Measurements from ENCODE around the gene TACR1.

TACR1 gene

GRCh38 chr2:75047992-75048625 is 151.2 kb downstream of the TACR1 start:
- H3K4me3 ChIP-seq (ENCODE audit: low read depth, low read length) = no peak overlapping the region
- no peak for DNase-seq

GRCh38 chr2:75047189-75047991 is 151.9 kb downstream of the TACR1 start:
- H3K36me3 ChIP-seq = no peaks in the 10 kb centered on the region
- DNase-seq = no peak

More at GRCh38 chr2:75047992-75048625, 151.2 kb downstream of the TACR1 start:
- TF ChIP-seq CTCF (IDR thresholded peaks at IDR 0.05; ENCODE audit: low read depth, low read length) = no peak
- Histone ChIP-seq H3K27me3 (no peaks in the 10 kb centered on the region), H3K36me3 (no peaks in the 10 kb centered on the region), H3K9me3 (no peaks in the 10 kb centered on the region), H3K4me1 (no peaks in the 10 kb centered on the region)

GRCh38 chr2:75045526-75046050 is 153.7 kb downstream of the TACR1 start:
- no peak for TF ChIP-seq CTCF (IDR thresholded peaks at IDR 0.05; ENCODE audit: low read depth, low read length)
- no peak overlapping the region for H3K4me3 ChIP-seq (ENCODE audit: low read depth, low read length)
- H3K9me3 ChIP-seq = no peaks in the 10 kb centered on the region
- no peaks in the 10 kb centered on the region for H3K27me3 ChIP-seq
- no peak for DNase-seq
- H3K36me3 ChIP-seq = no peaks in the 10 kb centered on the region
- H3K4me1 ChIP-seq = no peaks in the 10 kb centered on the region

More at GRCh38 chr2:75047189-75047991, 151.9 kb downstream of the TACR1 start:
- H3K4me3 ChIP-seq (ENCODE audit: low read depth, low read length) = no peak overlapping the region
- no peak for TF ChIP-seq CTCF (IDR thresholded peaks at IDR 0.05; ENCODE audit: low read depth, low read length)
- H3K9me3 ChIP-seq = no peaks in the 10 kb centered on the region
- no peaks in the 10 kb centered on the region for H3K27me3 ChIP-seq
- H3K4me1 ChIP-seq = no peaks in the 10 kb centered on the region

- H3K9me3 ChIP-seq = no peaks in the 10 kb centered on the region
- TF ChIP-seq CTCF (IDR thresholded peaks at IDR 0.05; ENCODE audit: low read depth, low read length) = no peak
- no peak for DNase-seq
- no peaks in the 10 kb centered on the region for H3K4me1 ChIP-seq
- H3K27me3 ChIP-seq = no peaks in the 10 kb centered on the region
- no peak overlapping the region for H3K4me3 ChIP-seq (ENCODE audit: low read depth, low read length)
- no peaks in the 10 kb centered on the region for H3K36me3 ChIP-seq
These were observed 155.0 kb downstream of the TACR1 start for GRCh38 chr2:75044291-75044690.

- Histone ChIP-seq H3K36me3 (no peaks in the 10 kb centered on the region), H3K4me3 (ENCODE audit: low read depth, low read length) (no peak overlapping the region), H3K27me3 (no peaks in the 10 kb centered on the region), H3K9me3 (no peaks in the 10 kb centered on the region), H3K4me1 (no peaks in the 10 kb centered on the region)
- no peak for DNase-seq
- no peak for TF ChIP-seq CTCF (IDR thresholded peaks at IDR 0.05; ENCODE audit: low read depth, low read length)
These were observed 156.5 kb downstream of the TACR1 start for GRCh38 chr2:75042823-75043222.
